Cardiac septum (tissue), 1 donor: ENCODE results near the gene WNT2. TPM values are rescaled to one million over a fixed set of nuclear protein-coding genes. Genes with fewer than 3 reads are reported as not detected.
"Not testable (repeated sequence)": the region's sequence is repeated elsewhere in the genome, so short reads cannot be mapped to it uniquely, and the experiment has no call there.

Experiments
- DNase-seq: peaks from one replicate; pipeline ENCODE4 v3.0.0-alpha.2; 2020; ENCODE audit warnings: low spot score
- intact Hi-C: fragments of 100-400 bp; cut with DNase I; formaldehyde crosslinking; loops from one replicate; pipeline ENCODE4 v1.14.0; 2022
- total RNA-seq: library from RNA; stranded (reverse); fragmentation: NEBNext Ultra II Directional; extraction: Animal tissue kit (Norgen Biotek cat#: 25700); gene quantifications from one replicate; pipeline ENCODE4 v1.2.1, GENCODE V29; 2021
- donor health status: DM: no; HTN: no; CAD: no.

Gene WNT2
- total RNA-seq, 1 donor from 2014 or later = 0.70 TPM

DNA sequence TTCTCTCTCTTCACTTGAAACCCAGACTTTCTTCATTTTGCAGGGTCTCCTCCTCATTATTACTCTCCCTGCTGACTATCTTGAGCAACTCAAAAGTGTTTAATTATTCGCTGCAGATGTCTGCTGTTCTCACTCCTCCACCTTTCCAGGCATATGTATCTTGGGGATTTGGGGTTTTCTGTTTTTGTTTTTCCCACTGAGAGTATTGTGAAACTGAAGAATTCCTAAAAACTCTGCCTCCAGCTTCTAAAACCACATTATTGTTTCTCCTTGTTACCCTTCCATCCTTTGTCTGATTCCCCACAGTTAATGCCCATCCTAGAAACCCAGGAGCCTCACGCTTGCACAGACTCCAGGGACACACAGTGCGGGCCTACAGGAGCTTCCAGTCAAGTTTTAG, 51.3 kb downstream of the WNT2 start:
- DNase-seq = no peak
- intact Hi-C loops = no loop called here

DNA sequence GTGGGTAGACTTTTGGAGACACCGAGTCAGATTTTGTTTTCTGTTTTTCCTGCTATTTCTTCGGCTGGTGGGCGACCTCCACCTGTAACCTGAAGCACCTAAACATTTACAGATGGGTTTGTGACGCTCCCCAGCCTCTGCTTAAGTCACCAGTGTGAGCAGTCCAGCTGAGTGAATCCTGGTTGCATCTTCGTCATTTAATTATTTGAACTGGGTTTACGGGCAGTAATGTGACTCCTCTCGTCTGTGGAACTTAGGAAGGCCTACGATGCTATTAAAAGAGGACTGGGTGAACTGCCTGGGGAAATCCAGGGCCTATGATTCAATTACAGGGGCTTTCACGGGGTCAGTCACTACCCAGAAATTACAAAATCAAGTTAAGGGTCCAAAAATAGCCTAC, 52.5 kb downstream of the WNT2 start:
- intact Hi-C loops = no loop called here
- no peak for DNase-seq

DNA sequence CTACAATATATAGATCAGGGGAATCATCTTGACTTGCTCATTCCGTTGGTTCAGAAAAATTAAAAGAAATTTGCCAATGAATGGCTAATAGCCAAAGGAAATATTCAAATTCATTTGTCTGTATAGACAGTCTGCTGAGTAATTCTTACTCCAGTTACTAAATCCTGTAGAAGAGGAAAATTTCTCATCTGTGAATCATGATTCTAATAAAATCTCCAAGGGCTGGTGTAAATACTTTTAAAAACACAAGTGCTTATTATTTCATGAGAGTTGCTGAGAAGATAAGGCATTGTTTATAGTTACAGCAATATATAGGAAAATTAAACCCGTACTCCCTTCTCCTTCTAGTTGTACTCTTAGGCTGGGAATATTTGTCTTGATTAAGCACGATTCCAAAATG, 53.0 kb downstream of the WNT2 start:
- intact Hi-C loops = no loop called here
- no peak for DNase-seq

DNA sequence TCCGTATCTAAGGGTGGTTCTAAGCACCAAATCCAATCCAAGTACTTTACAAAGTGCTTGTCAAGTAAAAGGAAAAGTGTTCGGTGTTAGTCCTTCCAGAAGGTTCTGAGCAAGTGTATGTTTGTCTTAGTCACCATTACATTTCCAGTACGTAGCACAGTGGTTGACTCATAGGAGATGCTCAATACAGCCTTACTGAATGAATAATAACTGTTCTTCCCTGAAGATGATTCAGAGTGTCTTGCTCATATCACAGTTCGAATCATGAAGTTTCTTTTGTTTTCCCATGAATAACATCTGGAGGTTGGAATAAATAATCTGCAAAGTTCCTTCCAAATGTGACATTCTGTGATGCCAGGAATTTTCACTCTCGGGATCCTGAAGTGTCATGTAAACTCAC, 53.4 kb downstream of the WNT2 start:
- intact Hi-C loops = no loop called here
- no peak for DNase-seq

DNA sequence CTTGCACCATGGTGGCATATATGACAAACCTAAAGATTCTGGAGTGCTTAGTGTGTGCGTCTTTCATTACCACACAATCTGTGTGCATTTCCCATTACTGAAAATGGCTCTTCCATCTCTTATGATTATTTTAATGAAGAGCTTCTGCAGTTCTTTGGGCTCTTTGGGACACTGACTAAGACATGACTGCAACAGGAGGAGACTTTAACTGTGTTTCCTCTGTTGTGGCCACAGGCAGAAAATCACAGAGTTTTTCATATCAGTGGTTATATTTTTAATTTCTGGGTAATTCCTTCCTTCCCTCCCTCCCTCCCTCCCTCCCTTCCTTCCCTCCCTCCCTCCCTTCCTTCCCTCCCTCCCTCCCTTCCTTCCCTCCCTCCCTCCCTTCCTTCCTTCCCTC, 58.1 kb downstream of the WNT2 start:
- intact Hi-C loops = no loop called here

DNA sequence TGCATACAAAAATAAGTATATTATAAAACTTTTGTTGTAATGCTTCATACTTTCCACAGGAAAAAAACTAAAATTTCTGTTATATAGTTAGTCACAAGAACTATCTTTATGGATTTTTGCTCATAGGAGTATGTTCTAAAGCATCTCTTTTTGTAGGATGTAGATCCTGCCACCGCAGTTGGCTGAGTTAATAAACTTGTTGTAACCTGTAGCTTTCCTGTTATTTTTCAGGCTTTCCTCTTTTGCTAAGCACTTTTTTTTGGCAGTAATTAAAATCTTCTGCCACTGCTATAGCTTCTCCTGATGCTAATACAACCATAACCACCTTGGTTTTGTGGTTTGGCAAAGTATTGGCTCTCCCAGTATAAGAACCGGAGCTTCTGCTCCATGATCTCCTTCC, 60.3 kb downstream of the WNT2 start:
- intact Hi-C loops = no loop called here
- DNase-seq = no peak

More for the DNA sequence above, 58.1 kb downstream of the WNT2 start:
- DNase-seq = no peak

DNA sequence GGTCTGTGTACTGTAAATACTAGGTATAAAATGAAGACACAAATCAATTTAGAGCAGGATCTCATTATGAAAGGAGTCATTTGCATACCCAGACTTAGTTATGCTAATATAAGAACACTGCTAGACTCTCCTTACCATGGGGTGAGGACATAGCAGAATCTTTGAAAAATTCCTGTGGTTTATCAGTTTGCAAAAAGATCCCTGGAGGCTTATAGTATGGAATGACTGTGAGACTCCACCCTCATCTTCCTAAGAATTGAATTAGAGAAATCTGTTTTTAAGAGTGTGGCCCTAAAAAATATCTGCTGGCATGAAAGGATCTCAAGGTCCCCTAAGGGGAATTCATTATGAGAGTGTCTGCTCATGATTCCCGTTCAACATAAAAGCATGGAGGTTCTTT, 63.2 kb downstream of the WNT2 start:
- intact Hi-C loops = no loop called here
- no peak for DNase-seq

DNA sequence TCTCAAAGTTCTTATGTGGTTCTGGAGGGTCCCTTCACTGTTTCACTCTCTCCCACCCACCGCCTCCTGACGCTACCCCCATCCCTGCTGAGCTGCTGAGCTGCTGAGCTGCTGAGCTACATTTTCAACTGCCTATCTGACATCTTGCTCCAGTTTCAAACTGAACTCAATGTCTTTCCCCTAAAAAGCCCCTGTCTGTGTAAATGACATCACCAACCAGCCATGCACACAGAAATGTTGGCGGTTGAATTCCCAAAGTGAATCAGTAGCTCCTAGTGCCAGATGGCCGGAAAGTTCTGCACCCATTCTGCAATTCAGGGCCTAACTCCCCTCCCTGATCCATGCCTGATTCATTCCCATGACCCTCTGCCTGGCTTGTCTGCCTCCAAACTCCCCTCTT, 71.2 kb downstream of the WNT2 start:
- no peak for DNase-seq
- intact Hi-C loops = no loop called here

DNA sequence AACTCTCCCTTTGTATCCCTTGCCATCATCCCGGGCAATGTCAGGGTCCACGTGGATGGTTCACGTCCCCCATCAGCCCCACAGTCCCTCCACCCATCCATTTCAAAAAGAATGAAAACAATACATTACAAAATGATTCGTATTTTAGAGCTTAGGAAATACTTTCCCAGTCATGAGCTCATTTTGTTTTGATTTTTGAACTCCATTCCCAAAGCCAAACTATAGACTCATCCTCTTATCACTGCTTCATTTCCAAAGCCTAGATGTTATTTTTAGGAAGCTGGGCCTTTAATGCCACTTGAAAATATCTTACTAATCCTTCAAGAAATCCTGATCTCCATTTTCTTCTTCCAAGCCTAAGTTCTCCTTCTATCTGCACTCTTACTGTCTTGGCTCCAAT, 72.1 kb downstream of the WNT2 start:
- no peak for DNase-seq
- intact Hi-C loops = no loop called here

DNA sequence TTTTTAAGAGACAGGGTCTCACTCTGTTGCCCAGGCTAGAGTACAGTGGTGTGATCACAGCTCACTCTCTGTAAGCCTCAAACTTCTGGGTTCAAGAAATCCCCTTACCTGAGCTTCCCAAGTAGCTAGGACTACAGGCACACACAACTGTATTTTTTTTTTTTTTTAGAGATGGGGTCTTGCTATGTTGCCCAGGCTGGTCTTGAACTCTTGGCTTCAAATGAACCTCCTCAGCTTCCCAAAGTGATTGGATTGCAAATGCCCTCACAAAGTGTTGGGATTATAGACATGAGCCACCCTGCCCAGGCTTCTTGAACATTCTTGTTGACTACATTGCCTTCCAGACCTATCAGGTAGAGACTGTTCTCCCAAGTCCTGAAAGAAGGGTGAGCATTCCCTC, 72.6 kb downstream of the WNT2 start:
- no peak for DNase-seq
- intact Hi-C loops = no loop called here

DNA sequence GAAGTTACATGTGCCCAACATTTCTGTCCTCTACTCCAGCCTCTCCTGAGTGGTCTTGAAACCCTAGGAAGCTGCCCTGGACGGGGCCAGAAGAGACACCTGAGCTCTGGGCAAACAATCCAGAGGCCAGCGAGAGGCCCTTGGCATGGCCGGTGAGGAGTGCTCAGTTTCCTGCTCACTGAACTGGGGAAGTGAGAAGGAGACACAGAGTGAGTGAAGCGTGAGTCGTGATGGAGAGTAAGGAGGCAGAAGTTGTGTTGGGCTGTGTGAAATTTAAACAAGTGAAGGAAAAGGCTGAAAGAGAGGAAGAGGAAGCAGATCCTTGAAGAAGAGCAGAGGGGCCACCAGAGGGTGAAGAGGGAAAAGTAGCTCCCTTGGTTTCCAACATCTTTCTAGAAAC, 73.2 kb downstream of the WNT2 start:
- DNase-seq = no peak
- intact Hi-C loops = no loop called here

DNA sequence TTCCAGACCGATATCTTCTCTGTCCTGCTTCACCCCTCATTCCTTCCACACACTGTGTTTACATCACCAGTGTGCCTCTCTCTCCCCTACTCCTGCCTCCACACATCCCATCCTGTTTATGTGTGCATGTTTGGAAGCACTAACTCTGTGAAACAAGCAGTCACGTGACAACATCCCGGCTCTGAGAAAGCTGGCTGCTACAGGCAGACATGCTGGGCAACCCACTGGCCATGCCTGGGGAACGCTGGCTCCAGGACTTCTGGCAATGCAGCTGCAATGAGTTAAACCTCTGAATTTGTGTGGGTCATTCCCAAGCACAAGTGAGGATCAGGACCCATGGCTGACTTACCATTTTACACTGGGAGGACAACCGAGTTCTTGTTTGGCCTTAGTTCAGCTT, 74.0 kb downstream of the WNT2 start:
- intact Hi-C loops = no loop called here
- no peak for DNase-seq

DNA sequence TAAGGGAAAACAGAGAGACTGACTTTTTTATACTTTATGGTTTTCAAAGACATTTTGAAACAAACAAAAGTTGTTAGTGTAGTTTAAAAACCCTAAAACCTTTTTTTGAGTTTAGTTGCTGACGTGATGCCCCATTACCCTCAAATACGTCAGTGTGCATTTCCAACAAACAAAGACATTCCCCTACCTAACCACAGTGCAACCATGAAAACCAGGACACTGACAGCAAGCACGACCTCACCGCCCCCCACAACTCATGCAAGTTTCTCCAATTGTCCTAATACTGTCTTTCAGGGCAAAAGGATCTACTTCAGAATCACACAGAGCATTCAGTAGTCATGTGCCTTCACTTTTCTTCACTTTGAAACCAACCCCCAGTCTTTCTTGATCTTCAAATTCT, 75.0 kb downstream of the WNT2 start:
- intact Hi-C loops = no loop called here
- no peak for DNase-seq

DNA sequence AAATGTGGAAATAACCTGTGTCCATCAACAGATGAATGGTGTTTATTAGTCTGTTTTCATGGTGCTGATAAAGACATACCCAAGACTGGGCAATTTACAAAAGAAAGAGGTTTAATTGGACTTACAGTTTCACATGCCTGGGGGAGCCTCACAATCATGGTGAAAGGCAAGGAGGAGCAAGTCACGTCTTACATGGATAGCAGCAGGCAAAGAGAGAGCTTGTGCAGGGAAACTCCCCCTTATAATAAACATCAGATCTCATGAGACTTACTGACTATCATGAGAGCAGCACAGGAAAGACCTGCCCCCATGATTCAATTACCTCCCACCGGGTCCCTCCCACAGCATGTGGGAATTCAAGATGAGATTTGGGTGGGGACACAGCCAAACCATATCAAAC, 77.2 kb downstream of the WNT2 start:
- intact Hi-C loops = not testable (repeated sequence)

DNA sequence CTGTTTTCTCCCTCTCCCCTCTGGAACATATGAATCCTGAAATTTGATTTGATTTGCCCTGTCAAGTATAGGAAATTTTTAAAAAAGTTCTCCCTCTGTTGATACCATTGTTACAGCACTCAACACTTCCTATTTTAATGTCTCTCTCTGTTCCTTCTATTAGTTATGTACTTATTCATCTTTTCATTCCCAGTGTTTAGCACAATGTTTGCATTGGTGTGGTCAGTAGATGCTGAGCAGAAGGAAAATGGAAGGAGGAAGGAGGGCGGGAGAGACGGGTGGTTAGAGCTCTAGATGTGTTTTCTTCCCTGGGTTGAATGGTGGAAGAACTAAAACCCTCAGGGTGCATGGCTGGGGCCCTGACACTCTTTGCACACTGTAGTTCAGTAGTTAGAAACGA, 79.5 kb downstream of the WNT2 start:
- DNase-seq = no peak
- intact Hi-C loops = no loop called here

More for the DNA sequence above, 77.2 kb downstream of the WNT2 start:
- not testable (repeated sequence) for DNase-seq

DNA sequence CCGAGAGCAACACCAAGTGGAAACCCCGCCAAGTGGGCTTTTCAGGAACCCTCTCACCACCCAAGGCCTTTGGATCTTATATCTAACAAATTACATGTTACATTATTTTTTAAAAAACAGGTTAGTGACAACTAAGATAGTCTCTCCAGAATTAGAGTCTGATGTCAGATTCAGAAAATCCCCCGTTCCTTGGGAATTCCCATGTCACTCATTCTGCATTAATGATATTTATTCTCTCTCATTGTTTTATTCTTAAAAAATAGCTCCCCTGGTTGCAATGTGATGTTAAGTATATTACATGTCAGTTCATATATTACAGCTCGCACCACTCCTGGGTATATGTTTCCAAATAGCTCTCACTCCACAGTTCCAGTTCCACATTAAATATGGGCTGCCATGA, 81.8 kb downstream of the WNT2 start:
- intact Hi-C loops = no loop called here
- DNase-seq = no peak

DNA sequence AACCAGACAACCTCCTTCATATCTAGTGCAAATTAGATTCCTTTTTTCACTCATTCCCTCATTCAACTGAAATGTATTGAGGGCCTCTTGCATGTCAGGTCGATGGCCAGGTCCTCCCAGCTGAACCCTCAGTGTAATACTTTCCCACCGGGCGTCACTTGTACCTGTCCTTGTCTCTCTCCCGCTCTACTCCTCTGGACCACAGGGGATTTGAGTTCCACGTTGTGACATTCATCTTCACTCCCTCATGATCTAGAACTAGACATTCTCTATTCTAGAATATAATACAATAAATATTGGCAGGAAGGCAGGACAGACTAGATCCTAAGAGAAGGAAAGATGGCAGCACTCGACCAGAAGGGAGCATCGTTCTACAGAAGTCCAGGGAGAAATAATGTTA, 83.9 kb downstream of the WNT2 start:
- DNase-seq = no peak
- intact Hi-C loops = no loop called here

DNA sequence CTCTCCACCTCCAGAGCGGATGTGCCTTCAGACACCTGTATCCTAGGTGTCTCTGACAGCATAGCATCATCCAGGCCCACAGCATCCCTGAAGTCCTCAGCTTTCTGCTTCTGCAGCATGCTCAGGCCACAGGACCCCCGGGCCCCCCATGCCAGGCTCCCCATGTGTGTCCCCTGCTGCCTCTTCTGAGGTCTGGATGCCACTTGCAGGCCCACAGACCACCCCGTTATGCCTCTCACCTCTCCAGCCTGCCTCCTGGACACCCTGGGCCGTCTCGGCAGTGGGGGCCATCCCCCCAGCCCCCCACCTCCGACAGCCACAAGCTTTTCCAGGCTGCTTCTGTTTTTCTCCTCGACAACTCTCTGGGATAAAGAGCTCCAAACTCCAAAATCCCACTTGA, 84.4 kb downstream of the WNT2 start:
- intact Hi-C loops = no loop called here
- DNase-seq = no peak

DNA sequence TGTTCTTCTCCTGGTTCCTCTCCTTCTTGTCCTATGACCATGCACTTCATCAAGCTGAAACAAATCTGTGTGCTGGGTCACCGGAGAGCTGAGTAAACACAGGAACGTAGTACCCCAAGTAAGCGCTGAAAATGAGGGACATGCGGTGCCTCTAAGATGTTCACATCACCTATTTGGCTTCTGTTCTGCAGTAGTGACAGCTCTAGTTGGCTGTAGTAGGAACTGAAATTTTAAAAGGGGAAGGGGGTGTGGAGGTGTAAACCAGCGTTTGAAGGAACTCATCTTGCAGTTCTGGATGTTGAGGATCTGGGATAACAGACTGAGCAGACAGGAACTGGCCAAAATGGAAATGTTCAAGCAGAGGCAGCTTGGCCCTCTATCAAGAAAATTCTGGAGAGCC, 85.2 kb downstream of the WNT2 start:
- no peak for DNase-seq

DNA sequence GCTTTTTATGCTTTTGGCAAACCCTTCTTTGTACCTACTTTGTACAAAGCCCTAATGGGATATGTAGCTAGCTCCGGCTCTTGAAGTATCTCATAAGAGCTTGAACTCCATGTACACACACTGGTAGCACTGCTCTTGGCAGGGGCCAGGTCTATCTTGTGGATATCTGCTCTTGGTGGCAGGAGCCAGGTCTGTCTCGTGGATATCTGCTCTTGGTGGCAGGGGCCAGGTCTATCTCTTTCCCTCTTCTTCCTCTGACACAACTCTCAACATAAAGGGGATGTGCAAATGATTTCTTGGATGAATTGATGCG, 91.9 kb downstream of the WNT2 start:
- intact Hi-C loops = no loop called here
- no peak for DNase-seq

More for the DNA sequence above, 85.2 kb downstream of the WNT2 start:
- intact Hi-C loops = no loop called here

DNA sequence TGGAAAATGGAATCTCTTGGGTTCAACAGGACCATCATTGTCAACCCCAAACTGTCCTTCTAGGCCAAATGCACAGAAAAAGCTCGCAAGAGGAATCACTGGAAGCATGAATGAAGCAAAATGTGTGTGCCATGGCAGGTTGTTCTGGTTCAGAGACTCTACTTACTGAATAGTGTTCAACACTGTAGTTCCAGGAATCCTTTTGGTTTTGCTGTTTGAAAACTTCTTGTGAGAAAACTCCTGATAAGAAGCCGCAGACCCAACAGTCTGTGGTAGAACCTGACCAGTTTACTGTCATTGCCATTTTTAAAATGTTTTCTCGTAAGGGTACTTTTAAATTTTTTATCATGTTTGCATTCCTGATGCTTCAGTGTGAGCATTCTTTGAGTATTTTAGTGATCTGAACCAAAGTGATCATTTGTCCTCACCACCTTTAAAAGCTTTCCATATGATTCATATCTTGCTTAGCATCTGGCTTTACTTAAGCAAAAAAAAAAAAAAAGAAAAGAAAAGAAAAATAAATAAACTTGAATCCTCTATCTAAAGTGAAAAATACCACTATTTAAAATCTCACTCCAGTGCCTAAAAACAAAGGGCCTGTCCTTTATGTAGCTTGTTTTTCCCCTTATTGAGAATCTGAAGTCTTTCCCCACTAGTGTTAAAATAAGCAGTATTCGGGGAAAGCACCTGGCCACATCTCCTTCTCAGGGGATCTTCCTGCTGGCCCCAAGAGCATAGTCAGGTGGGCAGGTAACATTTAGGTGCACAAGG, 92.4 kb downstream of the WNT2 start:
- no peak for DNase-seq
- intact Hi-C loops = no loop called here

DNA sequence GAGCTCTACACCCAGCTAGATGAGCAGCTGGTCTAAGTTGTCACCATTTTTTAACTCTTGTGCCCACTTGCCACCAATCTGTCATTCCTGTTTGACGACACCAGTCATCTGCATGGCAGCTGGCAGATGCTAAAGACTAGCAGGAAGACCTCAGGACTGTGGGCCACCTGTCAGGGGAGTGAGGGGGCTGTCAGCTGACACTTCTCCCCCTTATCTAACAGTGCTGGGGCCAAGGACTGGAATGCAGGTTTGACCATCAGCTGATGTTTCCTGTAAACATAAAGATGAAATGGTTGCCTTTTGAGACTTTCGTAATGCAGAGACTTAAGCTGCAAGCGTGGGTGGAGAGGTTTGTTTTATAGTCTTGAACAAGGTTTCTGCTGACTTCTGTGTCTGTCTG, 93.5 kb downstream of the WNT2 start:
- intact Hi-C loops = no loop called here
- DNase-seq = no peak
